Measurements from ENCODE around the gene ZMAT5.
A peak's percentile ranks its signal among the peaks of the same experiment; 100 is the strongest.

Gene ZMAT5

GRCh38 chr22:29751669-29752068, 15.1 kb downstream of the ZMAT5 start:
- no peak for DNase-seq

GRCh38 chr22:29750559-29751538, 16.0 kb downstream of the ZMAT5 start:
- no peak for DNase-seq

GRCh38 chr22:29750029-29750428, 16.8 kb downstream of the ZMAT5 start:
- no peak for DNase-seq

- no peak for DNase-seq
These were observed 18.4 kb downstream of the ZMAT5 start for GRCh38 chr22:29748248-29748893.

GRCh38 chr22:29747832-29748231, 19.0 kb downstream of the ZMAT5 start:
- no peak for DNase-seq

- DNase-seq: peak; percentile 8
These were observed 21.9 kb downstream of the ZMAT5 start for GRCh38 chr22:29744902-29745301.

- DNase-seq: no peak
These were observed 24.5 kb downstream of the ZMAT5 start for GRCh38 chr22:29742326-29742725.

- DNase-seq: no peak
These were observed 24.9 kb downstream of the ZMAT5 start for GRCh38 chr22:29741926-29742325.

- DNase-seq: no peak
These were observed 26.6 kb downstream of the ZMAT5 start for GRCh38 chr22:29740216-29740615.

- no peak for DNase-seq
These were observed 27.4 kb downstream of the ZMAT5 start for GRCh38 chr22:29739346-29739875.

GRCh38 chr22:29738118-29738815, 28.5 kb downstream of the ZMAT5 start:
- no peak for DNase-seq

- DNase-seq: no peak
These were observed 29.3 kb downstream of the ZMAT5 start for GRCh38 chr22:29737251-29738117.

GRCh38 chr22:29735416-29735815, 31.4 kb downstream of the ZMAT5 start:
- no peak for DNase-seq

- no peak for DNase-seq
These were observed 32.0 kb downstream of the ZMAT5 start for GRCh38 chr22:29734838-29735237.

- DNase-seq: no peak
These were observed 32.4 kb downstream of the ZMAT5 start for GRCh38 chr22:29734406-29734805.

GRCh38 chr22:29733362-29734201, 33.2 kb downstream of the ZMAT5 start:
- peak; percentile 18 for DNase-seq

GRCh38 chr22:29732883-29733282, 33.9 kb downstream of the ZMAT5 start:
- DNase-seq: no peak

GRCh38 chr22:29731058-29731850, 35.6 kb downstream of the ZMAT5 start:
- DNase-seq: no peak

GRCh38 chr22:29729161-29729560, 37.6 kb downstream of the ZMAT5 start:
- no peak for DNase-seq

- no peak for DNase-seq
These were observed 39.7 kb downstream of the ZMAT5 start for GRCh38 chr22:29727131-29727523.
